Loucy (cell line): ENCODE measurements around the gene CCDC158.

Experiments used
- H2AFZ ChIP-seq: fragments of 200-600 bp; sonication (generic); 2 replicates; pipeline ENCODE4 v1.6.0; 2016; ENCODE audit warnings: antibody characterized with exemption, mild to moderate bottlenecking, low read length, moderate library complexity
- H3F3A ChIP-seq: fragments of 200-600 bp; 2 replicates; pipeline ENCODE4 v1.6.0; 2016; ENCODE audit warnings: antibody characterized with exemption, low read depth, mild to moderate bottlenecking
- H3K27me3 ChIP-seq: fragments of 200-600 bp; sonication (generic); 2 replicates; pipeline ENCODE4 v1.6.1; 2014; ENCODE audit warnings: low read length, mild to moderate bottlenecking; ENCODE audit not compliant: insufficient read depth, poor library complexity, severe bottlenecking
- H3K36me3 ChIP-seq: fragments of 200-600 bp; sonication (generic); 2 replicates; pipeline ENCODE4 v1.6.1; 2016; ENCODE audit warnings: low read length; ENCODE audit not compliant: insufficient read depth
- H3K4me1 ChIP-seq: fragments of 200-600 bp; sonication (generic); 2 replicates; pipeline ENCODE4 v1.5.1; 2014; ENCODE audit warnings: low read length, mild to moderate bottlenecking; ENCODE audit not compliant: insufficient read depth, poor library complexity, severe bottlenecking
- H3K4me2 ChIP-seq: fragments of 200-600 bp; sonication (generic); 2 replicates; pipeline ENCODE4 v1.6.0; 2014; ENCODE audit warnings: antibody characterized with exemption, low read length, low read depth, mild to moderate bottlenecking; ENCODE audit not compliant: poor library complexity, severe bottlenecking
- H3K4me3 ChIP-seq: fragments of 200-600 bp; sonication (generic); 2 replicates; pipeline ENCODE4 v1.5.1; 2014; ENCODE audit warnings: low read length, mild to moderate bottlenecking, mixed read lengths; ENCODE audit not compliant: poor library complexity, severe bottlenecking
- H3K79me2 ChIP-seq: fragments of 200-600 bp; sonication (generic); 2 replicates; pipeline ENCODE4 v1.6.1; 2014; ENCODE audit warnings: low read length; ENCODE audit not compliant: insufficient read depth
- H3K9ac ChIP-seq: fragments of 200-600 bp; sonication (generic); 2 replicates; pipeline ENCODE4 v1.6.0; 2014; ENCODE audit warnings: mild to moderate bottlenecking, low read depth, low read length, moderate library complexity; ENCODE audit not compliant: poor library complexity, severe bottlenecking
- H3K9me2 ChIP-seq: fragments of 200-600 bp; sonication (generic); replicated peaks from 2 replicates; pipeline ENCODE4 v1.6.1; 2016; ENCODE audit warnings: low read depth, low read length, mixed read lengths
- H3K9me3 ChIP-seq: fragments of 200-600 bp; sonication (generic); 2 replicates; pipeline ENCODE4 v1.6.1; 2014; ENCODE audit warnings: mild to moderate bottlenecking, antibody characterized with exemption, low read length, low read depth; ENCODE audit not compliant: insufficient read depth
- H4K20me1 ChIP-seq: fragments of 200-600 bp; sonication (generic); 2 replicates; pipeline ENCODE4 v1.6.0; 2014; ENCODE audit warnings: antibody characterized with exemption, low read length, mild to moderate bottlenecking; ENCODE audit not compliant: insufficient read depth, poor library complexity, severe bottlenecking
- CTCF ChIP-seq: fragments of 200-600 bp; sonication (generic); conservative IDR thresholded peaks from 2 replicates; pipeline ENCODE4 v1.5.1; 2014; ENCODE audit warnings: mild to moderate bottlenecking, antibody characterized with exemption, low read length
- EZH2phosphoT487 ChIP-seq: fragments of 200-600 bp; IDR thresholded peaks from 2 replicates; pipeline ENCODE4 v1.6.1; 2018; ENCODE audit warnings: antibody characterized with exemption, mild to moderate bottlenecking, moderate library complexity, borderline replicate concordance

CCDC158 gene

GRCh38 chr4:76279462-76279861 lies 141.5 kb downstream of the CCDC158 start:
- no peak overlapping the region for H3K9ac ChIP-seq
- H2AFZ ChIP-seq, result no peak overlapping the region
- no peaks in the 10 kb centered on the region for H3K79me2 ChIP-seq
- no peaks in the 10 kb centered on the region for H3K4me1 ChIP-seq
- no peaks in the 10 kb centered on the region for H3K36me3 ChIP-seq
- H3K4me2 ChIP-seq, result no peak overlapping the region
- H3K27me3 ChIP-seq, result no peaks in the 10 kb centered on the region
- H3K4me3 ChIP-seq, result no peak overlapping the region
- no peaks in the 10 kb centered on the region for H3K9me3 ChIP-seq
- TF ChIP-seq CTCF (no peak), EZH2phosphoT487 (no peak)
- no peaks in the 10 kb centered on the region for H3K9me2 ChIP-seq
- H3F3A ChIP-seq, result no peaks in the 10 kb centered on the region
- H4K20me1 ChIP-seq, result no peaks in the 10 kb centered on the region

- H3K27me3 ChIP-seq, result no peaks in the 10 kb centered on the region
- H4K20me1 ChIP-seq, result no peaks in the 10 kb centered on the region
- TF ChIP-seq CTCF, result no peak
- no peak for TF ChIP-seq EZH2phosphoT487
- no peak overlapping the region for H3K4me2 ChIP-seq
- no peaks in the 10 kb centered on the region for H3K9me2 ChIP-seq
- no peaks in the 10 kb centered on the region for H3K36me3 ChIP-seq
- no peaks in the 10 kb centered on the region for H3K9me3 ChIP-seq
- H2AFZ ChIP-seq, result no peak overlapping the region
- H3F3A ChIP-seq, result no peaks in the 10 kb centered on the region
- no peak overlapping the region for H3K9ac ChIP-seq
- no peaks in the 10 kb centered on the region for H3K4me1 ChIP-seq
- no peaks in the 10 kb centered on the region for H3K79me2 ChIP-seq
- no peak overlapping the region for H3K4me3 ChIP-seq
Measured at GRCh38 chr4:76278583-76278982, 142.4 kb downstream of the CCDC158 start.

GRCh38 chr4:76277667-76278066 lies 143.3 kb downstream of the CCDC158 start:
- no peaks in the 10 kb centered on the region for H4K20me1 ChIP-seq
- H3K9me2 ChIP-seq, result no peaks in the 10 kb centered on the region
- no peaks in the 10 kb centered on the region for H3K9me3 ChIP-seq
- TF ChIP-seq CTCF (no peak), EZH2phosphoT487 (no peak)
- no peaks in the 10 kb centered on the region for H3K27me3 ChIP-seq
- no peak overlapping the region for H3K4me3 ChIP-seq
- H3K36me3 ChIP-seq, result no peaks in the 10 kb centered on the region
- no peaks in the 10 kb centered on the region for H3K79me2 ChIP-seq
- H3K9ac ChIP-seq, result no peak overlapping the region
- H3F3A ChIP-seq, result no peaks in the 10 kb centered on the region
- no peak overlapping the region for H2AFZ ChIP-seq
- no peaks in the 10 kb centered on the region for H3K4me1 ChIP-seq
- H3K4me2 ChIP-seq, result no peak overlapping the region
